ENCODE measurements around the gene SWT1. TPM values are rescaled to one million over a fixed set of nuclear protein-coding genes. Genes with fewer than 3 reads are reported as not detected.

Gene SWT1
- total RNA-seq, 1 donor from 2014 or later: 3.5 TPM

DNA sequence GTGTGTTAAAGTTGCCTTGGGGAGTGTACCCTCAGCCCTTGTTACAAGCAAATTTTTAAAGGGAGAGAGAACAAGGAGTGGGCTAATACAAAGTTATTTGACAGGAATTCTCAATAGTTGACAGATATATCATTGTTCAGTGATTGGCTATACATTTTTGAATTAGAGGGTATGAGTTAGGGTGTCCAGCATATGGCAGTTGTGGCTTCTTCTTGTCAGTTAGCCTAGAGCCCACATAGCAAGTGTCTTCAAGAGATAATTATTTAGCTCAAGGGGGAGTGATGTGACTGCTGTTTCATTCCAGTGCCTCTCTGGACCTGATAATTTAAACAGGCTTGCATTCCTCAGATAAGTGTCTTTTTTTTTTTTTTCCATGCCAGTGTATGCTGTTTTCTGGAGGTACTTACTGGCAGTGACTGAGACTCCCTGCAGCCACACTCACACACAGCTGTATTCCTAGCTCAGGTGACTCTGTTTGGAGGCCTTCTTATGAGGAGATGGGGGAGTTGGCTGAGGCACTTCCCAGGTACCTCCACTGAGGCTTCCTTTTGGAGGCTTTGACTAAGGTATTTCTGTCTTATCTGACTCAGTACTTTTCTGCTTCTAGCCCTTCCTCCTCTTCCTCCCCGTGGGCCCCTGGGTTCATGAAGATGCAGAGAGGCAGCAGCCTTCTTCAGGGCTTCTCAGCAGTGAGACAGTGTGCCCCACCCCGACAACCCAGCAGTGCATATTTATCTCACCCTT, 127.7 kb downstream of the SWT1 start:
- no peak overlapping the region for H3K4me3 Mint-ChIP-seq (ENCODE audit: unreplicated experiment)
- H3K36me3 Mint-ChIP-seq (ENCODE audit: low read depth): peaks cover 7% of the 10 kb centered on the region
- H3K27me3 Mint-ChIP-seq (ENCODE audit: low read depth): no peaks in the 10 kb centered on the region
- DNase-seq (ENCODE audit: low spot score): no peak
- H3K9me3 Mint-ChIP-seq (ENCODE audit: low read depth): peaks cover 3% of the 10 kb centered on the region
- H3K4me1 Mint-ChIP-seq (ENCODE audit: low read depth): peaks cover 20% of the 10 kb centered on the region
- H3K27ac Mint-ChIP-seq (ENCODE audit: unreplicated experiment): no peak overlapping the region
- TF ChIP-seq, protein P1, sequence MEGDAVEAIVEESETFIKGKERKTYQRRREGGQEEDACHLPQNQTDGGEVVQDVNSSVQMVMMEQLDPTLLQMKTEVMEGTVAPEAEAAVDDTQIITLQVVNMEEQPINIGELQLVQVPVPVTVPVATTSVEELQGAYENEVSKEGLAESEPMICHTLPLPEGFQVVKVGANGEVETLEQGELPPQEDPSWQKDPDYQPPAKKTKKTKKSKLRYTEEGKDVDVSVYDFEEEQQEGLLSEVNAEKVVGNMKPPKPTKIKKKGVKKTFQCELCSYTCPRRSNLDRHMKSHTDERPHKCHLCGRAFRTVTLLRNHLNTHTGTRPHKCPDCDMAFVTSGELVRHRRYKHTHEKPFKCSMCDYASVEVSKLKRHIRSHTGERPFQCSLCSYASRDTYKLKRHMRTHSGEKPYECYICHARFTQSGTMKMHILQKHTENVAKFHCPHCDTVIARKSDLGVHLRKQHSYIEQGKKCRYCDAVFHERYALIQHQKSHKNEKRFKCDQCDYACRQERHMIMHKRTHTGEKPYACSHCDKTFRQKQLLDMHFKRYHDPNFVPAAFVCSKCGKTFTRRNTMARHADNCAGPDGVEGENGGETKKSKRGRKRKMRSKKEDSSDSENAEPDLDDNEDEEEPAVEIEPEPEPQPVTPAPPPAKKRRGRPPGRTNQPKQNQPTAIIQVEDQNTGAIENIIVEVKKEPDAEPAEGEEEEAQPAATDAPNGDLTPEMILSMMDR (IDR thresholded peaks at IDR 0.05): no peak

DNA sequence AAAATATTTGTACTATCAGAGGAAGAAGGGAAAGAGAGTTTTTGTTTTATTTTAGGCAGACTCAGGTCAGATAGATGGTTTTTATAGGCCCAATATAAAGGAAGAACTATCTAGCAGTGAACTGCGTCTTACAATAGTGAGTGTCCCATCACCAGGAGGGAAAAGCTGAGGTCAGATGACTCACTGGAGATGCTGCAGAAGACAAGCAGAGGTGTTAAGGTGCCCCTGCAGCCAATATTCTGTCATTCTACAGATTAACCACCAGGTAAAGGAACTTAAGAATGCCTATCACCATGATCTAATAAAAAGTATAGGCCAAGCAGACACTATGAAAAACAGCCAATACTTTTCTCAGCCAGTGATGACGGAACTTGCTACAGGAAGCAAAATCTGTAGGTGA, 130.5 kb downstream of the SWT1 start:
- peaks cover 3% of the 10 kb centered on the region for H3K36me3 Mint-ChIP-seq (ENCODE audit: low read depth)
- H3K27ac Mint-ChIP-seq (ENCODE audit: unreplicated experiment): no peak overlapping the region
- no peak for DNase-seq (ENCODE audit: low spot score)
- no peaks in the 10 kb centered on the region for H3K27me3 Mint-ChIP-seq (ENCODE audit: low read depth)
- H3K4me3 Mint-ChIP-seq (ENCODE audit: unreplicated experiment): no peak overlapping the region
- H3K9me3 Mint-ChIP-seq (ENCODE audit: low read depth): peaks cover 3% of the 10 kb centered on the region
- H3K4me1 Mint-ChIP-seq (ENCODE audit: low read depth): peaks cover 13% of the 10 kb centered on the region
- TF ChIP-seq, protein P1 (IDR thresholded peaks at IDR 0.05): no peak

DNA sequence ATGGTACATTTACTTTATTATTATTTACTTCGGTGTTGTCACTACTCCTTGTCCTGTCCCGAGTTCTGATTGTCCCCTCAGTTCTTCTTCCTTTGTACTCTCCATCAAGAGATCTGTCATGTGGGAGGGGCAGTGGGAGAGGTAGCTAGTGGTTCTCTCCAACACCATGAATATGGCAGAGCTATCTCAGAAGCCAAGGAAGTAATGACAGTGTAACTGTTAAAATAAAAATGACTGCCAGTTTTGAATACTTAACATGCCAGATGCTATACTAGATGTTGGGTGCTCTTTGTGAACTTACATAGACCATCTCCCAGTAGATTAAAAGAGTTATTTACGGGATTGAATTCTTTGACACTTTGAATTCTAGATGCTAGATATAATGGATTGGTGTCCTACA, 131.5 kb downstream of the SWT1 start:
- TF ChIP-seq, protein P1 (IDR thresholded peaks at IDR 0.05): no peak
- Mint-ChIP-seq H3K27me3 (ENCODE audit: low read depth) (no peaks in the 10 kb centered on the region), H3K4me3 (ENCODE audit: unreplicated experiment) (no peak overlapping the region), H3K4me1 (ENCODE audit: low read depth) (peaks cover 13% of the 10 kb centered on the region), H3K27ac (ENCODE audit: unreplicated experiment) (no peak overlapping the region), H3K36me3 (ENCODE audit: low read depth) (peaks cover 5% of the 10 kb centered on the region), H3K9me3 (ENCODE audit: low read depth) (peaks cover 3% of the 10 kb centered on the region)
- DNase-seq (ENCODE audit: low spot score): no peak

DNA sequence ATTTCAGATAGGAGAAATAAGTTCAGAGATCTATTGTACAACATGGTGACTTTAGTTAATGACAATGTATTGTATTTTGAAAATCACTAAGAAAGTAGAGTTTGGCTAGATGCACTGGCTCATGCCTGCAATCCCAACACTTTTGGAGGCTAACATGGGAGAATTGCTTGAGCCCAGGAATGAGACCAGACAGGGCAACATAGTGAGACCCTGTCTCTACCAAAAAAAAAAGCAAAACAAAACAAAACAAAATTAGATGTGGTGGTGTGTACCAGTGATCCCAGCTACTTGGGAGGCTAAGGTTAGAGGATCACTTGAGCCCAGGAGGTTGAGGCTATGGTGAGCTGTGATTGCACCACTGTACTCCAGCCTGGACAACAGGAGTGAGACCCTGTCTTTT, 132.9 kb downstream of the SWT1 start:
- TF ChIP-seq, protein P1 (IDR thresholded peaks at IDR 0.05): no peak
- no peak for DNase-seq (ENCODE audit: low spot score)
- no peaks in the 10 kb centered on the region for H3K27me3 Mint-ChIP-seq (ENCODE audit: low read depth)
- H3K9me3 Mint-ChIP-seq (ENCODE audit: low read depth): peaks cover 3% of the 10 kb centered on the region
- no peak overlapping the region for H3K27ac Mint-ChIP-seq (ENCODE audit: unreplicated experiment)
- peaks cover 13% of the 10 kb centered on the region for H3K36me3 Mint-ChIP-seq (ENCODE audit: low read depth)
- H3K4me1 Mint-ChIP-seq (ENCODE audit: low read depth): peaks cover 5% of the 10 kb centered on the region
- H3K4me3 Mint-ChIP-seq (ENCODE audit: unreplicated experiment): no peak overlapping the region

DNA sequence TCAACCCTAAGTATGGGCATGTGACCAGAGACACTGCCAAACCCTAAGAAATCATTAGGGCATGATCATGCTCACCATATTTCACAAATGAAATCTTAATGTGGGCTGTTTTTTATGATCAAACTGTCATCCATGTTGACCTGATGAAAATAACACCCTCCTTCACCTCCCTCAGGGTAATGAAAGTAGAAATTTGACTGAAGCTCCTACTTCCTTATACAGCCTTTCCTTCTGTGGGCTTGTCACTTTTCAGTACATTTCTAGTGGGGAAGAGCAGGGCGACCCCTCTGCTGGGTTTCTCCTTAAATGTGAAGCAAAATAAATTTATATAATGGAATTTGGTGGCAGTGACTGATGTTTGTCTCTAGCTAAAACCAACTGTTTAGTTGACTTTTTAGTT, 134.2 kb downstream of the SWT1 start:
- DNase-seq (ENCODE audit: low spot score): no peak
- Mint-ChIP-seq H3K4me3 (ENCODE audit: unreplicated experiment) (no peak overlapping the region), H3K9me3 (ENCODE audit: low read depth) (peaks cover 3% of the 10 kb centered on the region), H3K27me3 (ENCODE audit: low read depth) (no peaks in the 10 kb centered on the region), H3K4me1 (ENCODE audit: low read depth) (no peaks in the 10 kb centered on the region), H3K27ac (ENCODE audit: unreplicated experiment) (no peak overlapping the region), H3K36me3 (ENCODE audit: low read depth) (peaks cover 23% of the 10 kb centered on the region)
- TF ChIP-seq, protein P1 (IDR thresholded peaks at IDR 0.05): no peak

Measured in chondrocyte (in vitro differentiated cells).